K562 (cell line): ENCODE measurements around the gene PCDHB7. TPM values are rescaled to one million over a fixed set of nuclear protein-coding genes. Genes with fewer than 3 reads are reported as not detected.
A peak's percentile ranks its signal among the peaks of the same experiment; 100 is the strongest.
"Not testable (repeated sequence)": the region's sequence is repeated elsewhere in the genome, so short reads cannot be mapped to it uniquely, and the experiment has no call there.

ENCODE experiments used
- ATAC-seq: fragments of 200-7000 bp; cut with Tn5 transposase; 3 replicates; pipeline ENCODE4 v1.9.1; 2020; ENCODE audit warnings: moderate library complexity
- BruUV-seq: library from RNA; stranded (reverse); fragments of 400-500 nt; replicated peaks from 2 replicates; lab custom pipeline; 2021; lab: Mats Ljungman, UMichigan
- CTCF ChIA-PET: fragments of 300-600 bp; formaldehyde crosslinking; extraction: SDS; loops from one replicate; lab custom pipeline; 2021; ENCODE audit warnings: low intra/inter-chr PET ratio; lab: Yijun Ruan, JAX
- POLR2A ChIA-PET: fragments of 300-600, 350-650 bp; sonication (Branson Sonifier 250); formaldehyde crosslinking; extraction: SDS; loops from one replicate; lab custom pipeline; 2021; ENCODE audit warnings: antibody characterized with exemption, inconsistent platforms; lab: Yijun Ruan, JAX
- DNase-seq, 4 experiments: peaks; one replicate each; pipeline versions ENCODE4 v3.0.0 to v3.0.0-alpha.2; 2011 to 2018; ENCODE audit warnings: low spot score in 3 of 4, mixed read lengths in 3 of 4; ENCODE audit errors: extremely low read depth in 1 of 4
- FAIRE-seq: peaks from 2 replicates; lab custom pipeline; 2011; peaks lifted over from hg19 to GRCh38; lab: Jason Lieb, UNC
- H2AFZ ChIP-seq: 2 replicates; pipeline ENCODE4 v1.6.0; 2011; ENCODE audit warnings: low read depth, low read length, control low read depth, inconsistent platforms
- H3K27ac ChIP-seq: fragments of 200-600 bp; 3 replicates; pipeline ENCODE4 v1.8.0; 2011; ENCODE audit warnings: low read depth, mild to moderate bottlenecking, control low read depth, inconsistent platforms, low read length, moderate library complexity, mixed read lengths; ENCODE audit errors: extremely low read depth
- H3K27me3 ChIP-seq, 2 experiments: fragments of 300-600 bp in 1 of 2; 2 replicates in 1 of 2; 3 replicates in 1 of 2; pipeline versions ENCODE4 v1.6.0 to v1.8.0; 2011; ENCODE audit warnings: inconsistent platforms in 2 of 2, low read length in 2 of 2, mild to moderate bottlenecking in 1 of 2, mixed read lengths in 1 of 2, moderate library complexity in 1 of 2; ENCODE audit not compliant: control insufficient read depth in 2 of 2, insufficient read depth in 2 of 2
- H3K36me3 ChIP-seq: fragments of 300-600 bp; 3 replicates; pipeline ENCODE4 v1.8.0; 2011; ENCODE audit warnings: mild to moderate bottlenecking, low read length, inconsistent platforms; ENCODE audit not compliant: control insufficient read depth, insufficient read depth
- H3K4me1 ChIP-seq, 2 experiments: fragments of 200-600 bp in 1 of 2; replicated peaks in 1 of 2; 2 replicates in 1 of 2; 3 replicates in 1 of 2; pipeline versions ENCODE4 v1.5.1 to v1.8.0; 2011; ENCODE audit warnings: inconsistent platforms in 2 of 2, low read length in 2 of 2, mild to moderate bottlenecking in 1 of 2, mixed read lengths in 1 of 2, moderate library complexity in 1 of 2; ENCODE audit not compliant: control insufficient read depth in 2 of 2, insufficient read depth in 2 of 2
- H3K4me2 ChIP-seq: 2 replicates; pipeline ENCODE4 v1.6.1; 2011; ENCODE audit warnings: low read length, control low read depth, inconsistent platforms, mixed read lengths; ENCODE audit not compliant: insufficient read depth
- H3K4me3 ChIP-seq: fragments of 200-600 bp; sonication (generic), shearing (Covaris generic); 2 replicates; pipeline ENCODE4 v1.5.1; 2016; ENCODE audit warnings: control low read depth, inconsistent platforms
- H3K79me2 ChIP-seq: fragments of 200-600 bp; 3 replicates; pipeline ENCODE4 v1.8.0; 2011; ENCODE audit warnings: low read length, inconsistent platforms; ENCODE audit not compliant: control insufficient read depth, insufficient read depth
- H3K9ac ChIP-seq, 2 experiments: 2 replicates each; pipeline versions ENCODE4 v1.6.0 to v1.6.1; 2011; ENCODE audit warnings: low read depth in 2 of 2, low read length in 2 of 2, control low read depth in 1 of 2, inconsistent platforms in 1 of 2, mild to moderate bottlenecking in 1 of 2, mixed read lengths in 1 of 2; ENCODE audit not compliant: insufficient read depth in 1 of 2
- H3K9me1 ChIP-seq: one replicate; pipeline ENCODE4 v1.6.0; 2011; ENCODE audit warnings: inconsistent platforms, mild to moderate bottlenecking, low read length, moderate library complexity; ENCODE audit not compliant: control insufficient read depth, insufficient read depth
- H3K9me3 ChIP-seq: replicated peaks from 2 replicates; pipeline ENCODE4 v1.5.1; 2011; ENCODE audit warnings: low read depth, low read length, inconsistent platforms; ENCODE audit not compliant: control insufficient read depth, insufficient read depth
- H4K20me1 ChIP-seq: replicated peaks from 2 replicates; pipeline ENCODE4 v1.6.1; 2011; ENCODE audit warnings: low read length, inconsistent platforms, mixed read lengths; ENCODE audit not compliant: control insufficient read depth, insufficient read depth
- CTCF ChIP-seq, 3 experiments: IDR thresholded peaks in 2 of 3; conservative IDR thresholded peaks in 1 of 3; 2 replicates each; pipeline ENCODE4 v1.5.1; 2011 to 2012; ENCODE audit warnings: low read length in 3 of 3, mild to moderate bottlenecking in 3 of 3, control low read depth in 2 of 3, improper control_type of control experiment in 1 of 3, inconsistent platforms in 1 of 3, low read depth in 1 of 3, mixed read lengths in 1 of 3, moderate library complexity in 1 of 3; ENCODE audit not compliant: insufficient read depth in 2 of 3
- EP300 ChIP-seq: IDR thresholded peaks from 2 replicates; pipeline ENCODE4 v1.6.1; 2012; ENCODE audit warnings: low read length, improper control_type of control experiment
- SMARCE1 ChIP-seq: fragments of 450-650 bp; IDR thresholded peaks from 2 replicates; pipeline ENCODE4 v1.7.1; 2016; ENCODE audit warnings: mild to moderate bottlenecking
- WGBS: fragments of 100-300 bp; shearing (Covaris generic); methylation state at CpG from one replicate; pipeline ENCODE4 v1.1.6; 2016; ENCODE audit warnings: low coverage, mixed read lengths; ENCODE audit not compliant: insufficient coverage; ENCODE audit errors: missing lambda C conversion rate; 5-methylcytosine and 5-hydroxymethylcytosine counted together
- in situ Hi-C: fragments of 300-500 bp; cut with MboI; formaldehyde crosslinking; loops from 4 replicates; pipeline ENCODE4 v1.15.0; 2018; ENCODE audit warnings: inconsistent platforms, mixed read lengths
- intact Hi-C: fragments of 100-400 bp; cut with micrococcal nuclease; formaldehyde crosslinking; loops from 2 replicates; pipeline ENCODE4 v1.14.2; 2022
- polyA plus RNA-seq, 8 experiments: library from polyadenylated mRNA; depleted of rRNA in 4 of 8; stranded (reverse) in 5 of 8; unstranded in 3 of 8; fragments of >200 nt; fragmentation: Nextera tagmentation in 2 of 8; fragmentation: Illumina TruSeq in 1 of 8; extraction: Ambion mirVana in 2 of 8; extraction: Trizol in 1 of 8; gene quantifications; 2 replicates each; pipeline versions ENCODE4 v1.2.1 to v1.2.3, GENCODE V29; 2011 to 2014; ENCODE audit warnings: inconsistent platforms in 1 of 8, missing spikeins in 1 of 8
- total RNA-seq, 7 experiments: library from RNA; depleted of rRNA in 6 of 7; stranded (reverse); fragments of >200 nt in 6 of 7; fragmentation: Illumina TruSeq in 2 of 7; extraction: Trizol in 2 of 7; gene quantifications; 2 replicates each; pipeline versions ENCODE4 v1.2.1 to v1.2.3, GENCODE V29; 2011 to 2021; ENCODE audit warnings: low replicate concordance in 1 of 7

PCDHB7 gene
- total and polyA plus RNA-seq, 9 of the 15 experiments (the other 6 are each of a cell fraction or from before 2014, with no cell fraction given): not detected

- DNase-seq (peak in 1 of 4 experiments; percentile 7), FAIRE-seq (no peak), ATAC-seq (peak; percentile 71)
- POLR2A ChIA-PET: no interaction called here
- H4K20me1 ChIP-seq: no peaks in the 10 kb centered on the region
- H3K4me1 ChIP-seq: no peaks in the 10 kb centered on the region
- no peak overlapping the region for H3K9ac ChIP-seq
- no peak overlapping the region for H3K27ac ChIP-seq
- CTCF ChIA-PET: no interaction called here
- no peaks in the 10 kb centered on the region for H3K36me3 ChIP-seq
- intact Hi-C loops: no loop called here
- H3K9me3 ChIP-seq: no peaks in the 10 kb centered on the region
- no peak overlapping the region for H2AFZ ChIP-seq
- no peaks in the 10 kb centered on the region for H3K9me1 ChIP-seq
- under 1% methylated on average over 21 of the region's 21 CpGs for WGBS
- H3K4me3 ChIP-seq: no peak overlapping the region
- BruUV-seq: no TSS peak
- no peaks in the 10 kb centered on the region for H3K79me2 ChIP-seq
- H3K27me3 ChIP-seq: peaks cover 0 to 8% of the 10 kb centered on the region in 2 experiments; a peak in 2 of 5 replicates
- H3K4me2 ChIP-seq: no peak overlapping the region
- TF ChIP-seq EP300 (no peak), CTCF (IDR thresholded peaks at IDR 0.05 in 2 of 3, conservative IDR thresholded peaks at IDR 0.05 in 1 of 3; ENCODE audit: insufficient read depth in 2 of 3, low read depth in 1 of 3, low read length in 3 of 3) (peak; percentile 18 to 39 (median 29); a peak in 4 of 6 replicates), SMARCE1 (no peak)
- TF ChIP-seq, all 486 proteins: peak for 1
- in situ Hi-C loops: no loop called here
These were observed 16.7 kb upstream of the PCDHB7 start for GRCh38 chr5:141155540-141156374.

DNA sequence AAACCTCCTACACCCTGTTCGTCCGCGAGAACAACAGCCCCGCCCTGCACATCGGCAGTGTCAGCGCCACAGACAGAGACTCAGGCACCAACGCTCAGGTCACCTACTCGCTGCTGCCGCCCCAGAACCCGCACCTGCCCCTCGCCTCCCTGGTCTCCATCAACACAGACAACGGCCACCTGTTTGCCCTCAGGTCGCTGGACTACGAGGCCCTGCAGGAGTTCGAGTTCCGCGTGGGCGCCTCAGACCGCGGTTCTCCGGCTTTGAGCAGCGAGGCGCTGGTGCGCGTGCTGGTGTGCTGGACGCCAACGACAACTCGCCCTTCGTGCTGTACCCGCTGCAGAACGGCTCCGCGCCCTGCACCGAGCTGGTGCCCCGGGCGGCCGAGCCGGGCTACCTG is 15.1 kb upstream of the PCDHB7 start:
- H3K27me3 ChIP-seq, H3K4me2 ChIP-seq, H3K9ac ChIP-seq, DNase-seq, H3K79me2 ChIP-seq, FAIRE-seq, CTCF ChIA-PET, H4K20me1 ChIP-seq, BruUV-seq, H3K9me1 ChIP-seq, H3K4me3 ChIP-seq, ATAC-seq, H3K4me1 ChIP-seq, H2AFZ ChIP-seq, H3K36me3 ChIP-seq, in situ Hi-C loops, POLR2A ChIA-PET, H3K27ac ChIP-seq, H3K9me3 ChIP-seq, intact Hi-C loops: not testable (repeated sequence)
- WGBS: 4% methylated on average over 20 of the region's 38 CpGs

DNA sequence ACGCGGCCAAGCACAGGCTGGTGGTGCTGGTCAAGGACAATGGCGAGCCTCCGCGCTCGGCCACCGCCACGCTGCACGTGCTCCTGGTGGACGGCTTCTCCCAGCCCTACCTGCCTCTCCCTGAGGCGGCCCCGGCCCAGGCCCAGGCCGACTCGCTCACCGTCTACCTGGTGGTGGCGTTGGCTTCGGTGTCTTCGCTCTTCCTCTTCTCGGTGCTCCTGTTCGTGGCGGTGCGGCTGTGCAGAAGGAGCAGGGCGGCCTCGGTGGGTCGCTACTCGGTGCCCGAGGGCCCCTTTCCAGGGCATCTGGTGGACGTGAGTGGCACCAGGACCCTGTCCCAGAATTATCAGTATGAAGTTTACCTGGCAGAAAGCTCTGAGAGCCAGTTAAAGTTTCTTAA is 14.5 kb upstream of the PCDHB7 start:
- 2% methylated on average over 9 of the region's 28 CpGs for WGBS
- H3K36me3 ChIP-seq, ATAC-seq, H3K27me3 ChIP-seq, H3K9me1 ChIP-seq, H3K79me2 ChIP-seq, intact Hi-C loops, BruUV-seq, POLR2A ChIA-PET, H3K4me1 ChIP-seq, in situ Hi-C loops, CTCF ChIA-PET, H3K27ac ChIP-seq, H3K9ac ChIP-seq, H4K20me1 ChIP-seq, DNase-seq, FAIRE-seq, H3K4me3 ChIP-seq, H3K9me3 ChIP-seq, H2AFZ ChIP-seq, H3K4me2 ChIP-seq: not testable (repeated sequence)
